DMS 273 (cell line): ENCODE measurements around the gene USB1.

Experiments used
- DNase-seq: peaks from one replicate; lab custom pipeline; 2025; ENCODE audit not compliant: unreplicated experiment; lab: John Stamatoyannopoulos, UW

The USB1 gene

DNA sequence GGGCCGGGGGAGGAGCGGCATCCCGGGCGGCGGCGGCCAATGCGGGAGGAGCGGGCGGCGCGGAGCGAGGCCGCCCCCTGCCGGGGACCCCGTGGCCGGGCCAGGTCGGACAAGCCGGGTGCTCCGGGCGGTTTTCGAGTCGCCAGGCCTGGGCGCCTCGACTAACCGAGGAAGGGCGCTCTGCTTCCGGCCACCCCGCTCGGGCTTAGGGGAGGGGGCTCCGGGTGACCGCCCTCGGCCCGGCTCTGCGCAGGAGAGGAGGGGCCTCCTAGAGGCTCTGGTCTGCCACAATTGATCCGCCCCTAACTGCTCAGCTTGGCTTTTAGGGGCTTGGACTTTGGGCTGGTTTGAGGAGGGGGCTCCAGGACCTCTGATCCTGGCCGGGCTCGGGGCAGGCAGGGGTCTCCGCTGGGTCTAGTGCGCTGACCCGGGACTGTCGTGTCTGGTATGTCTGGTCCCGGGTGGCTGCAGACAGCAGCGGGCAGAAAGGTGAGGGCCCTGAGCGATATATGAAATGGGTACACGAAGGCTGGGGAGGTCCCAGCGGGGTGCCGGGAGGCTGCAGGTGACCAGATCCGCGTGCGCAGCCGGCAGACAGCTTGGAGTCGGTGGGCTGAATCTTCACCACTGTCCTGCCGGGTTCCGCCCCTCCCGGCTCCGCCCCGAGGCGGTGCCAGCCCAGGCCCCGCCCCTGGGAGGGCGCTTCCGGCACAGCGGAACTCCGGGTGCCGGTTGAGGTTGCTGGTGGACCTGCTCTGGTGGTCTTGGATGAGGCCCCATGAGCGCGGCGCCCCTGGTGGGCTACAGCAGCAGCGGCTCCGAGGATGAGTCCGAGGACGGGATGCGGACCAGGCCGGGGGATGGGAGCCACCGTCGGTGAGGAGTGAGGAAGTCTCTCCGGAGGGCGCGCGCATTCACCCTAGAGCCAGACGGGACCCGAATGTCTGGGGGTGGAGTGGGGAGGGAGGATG lies at the start of gene USB1:
USB1 (plus strand) TSS at position 702 of the 971 bp plus-strand sequence; CDS start at position 779, 77 bp downstream.
- DNase-seq = peak; percentile 94

DNA sequence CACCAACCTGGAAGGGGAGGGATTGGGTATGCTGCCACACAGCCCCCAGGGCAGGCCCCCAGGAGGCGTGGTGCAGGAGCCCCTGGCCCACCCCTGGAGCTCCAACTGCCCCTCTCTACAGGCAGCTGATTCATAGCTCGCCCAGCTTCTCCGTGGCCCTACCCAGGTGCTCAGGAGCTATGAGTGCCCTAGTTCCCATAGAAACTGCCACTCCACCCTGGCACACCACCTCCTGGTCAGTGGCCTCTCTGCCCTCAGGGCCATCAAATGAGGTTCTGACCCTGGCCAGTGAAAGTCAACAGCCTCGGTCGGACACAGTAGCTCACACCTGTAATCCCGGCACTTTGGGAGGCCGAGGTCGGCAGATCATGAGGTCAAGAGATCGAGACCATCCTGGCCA lies 48.3 kb upstream of the USB1 start:
- DNase-seq = no peak

- no peak for DNase-seq
Measured at GRCh38 chr16:57953857-57954256, 47.4 kb upstream of the USB1 start.

- peak; percentile 31 for DNase-seq
Measured at GRCh38 chr16:57955572-57956188, 45.5 kb upstream of the USB1 start.

GRCh38 chr16:57956270-57956808 lies 44.9 kb upstream of the USB1 start:
- DNase-seq = no peak

DNA sequence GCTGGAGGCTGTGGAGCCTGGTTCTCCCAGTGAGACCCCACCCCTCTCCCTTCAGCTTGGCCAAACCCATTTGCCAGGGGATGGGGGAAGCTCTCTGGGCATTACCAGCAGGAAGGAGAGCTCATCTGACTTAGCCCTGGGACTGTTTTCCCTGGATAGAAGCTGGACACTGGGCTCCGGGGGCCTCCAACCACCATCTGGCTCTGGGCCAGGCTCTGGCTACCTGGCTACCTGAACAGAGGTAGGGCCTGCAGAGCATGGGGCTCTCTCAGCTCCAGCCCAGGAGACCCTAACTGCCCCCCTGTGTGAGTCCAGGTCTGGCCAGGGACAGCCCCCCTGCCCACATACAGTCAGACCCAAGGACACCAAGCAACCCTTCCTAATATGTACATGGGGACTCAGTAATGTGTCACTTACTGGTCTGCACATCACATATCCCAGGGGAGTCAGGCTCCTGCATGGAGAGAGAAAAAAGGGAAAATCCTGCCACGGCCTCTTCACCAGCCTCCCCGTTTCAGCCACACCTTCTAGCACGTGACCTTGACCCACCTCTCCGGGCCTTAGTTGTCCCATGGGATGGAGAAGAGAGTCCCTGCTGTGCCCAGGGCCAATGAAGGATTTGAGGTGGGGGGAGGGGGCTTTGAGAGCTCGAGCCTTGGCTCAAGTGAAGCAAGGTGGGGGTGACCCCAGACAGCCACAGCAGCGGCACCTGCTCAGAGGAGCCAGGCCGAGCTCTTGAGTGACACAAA lies 44.1 kb upstream of the USB1 start:
- no peak for DNase-seq

DNA sequence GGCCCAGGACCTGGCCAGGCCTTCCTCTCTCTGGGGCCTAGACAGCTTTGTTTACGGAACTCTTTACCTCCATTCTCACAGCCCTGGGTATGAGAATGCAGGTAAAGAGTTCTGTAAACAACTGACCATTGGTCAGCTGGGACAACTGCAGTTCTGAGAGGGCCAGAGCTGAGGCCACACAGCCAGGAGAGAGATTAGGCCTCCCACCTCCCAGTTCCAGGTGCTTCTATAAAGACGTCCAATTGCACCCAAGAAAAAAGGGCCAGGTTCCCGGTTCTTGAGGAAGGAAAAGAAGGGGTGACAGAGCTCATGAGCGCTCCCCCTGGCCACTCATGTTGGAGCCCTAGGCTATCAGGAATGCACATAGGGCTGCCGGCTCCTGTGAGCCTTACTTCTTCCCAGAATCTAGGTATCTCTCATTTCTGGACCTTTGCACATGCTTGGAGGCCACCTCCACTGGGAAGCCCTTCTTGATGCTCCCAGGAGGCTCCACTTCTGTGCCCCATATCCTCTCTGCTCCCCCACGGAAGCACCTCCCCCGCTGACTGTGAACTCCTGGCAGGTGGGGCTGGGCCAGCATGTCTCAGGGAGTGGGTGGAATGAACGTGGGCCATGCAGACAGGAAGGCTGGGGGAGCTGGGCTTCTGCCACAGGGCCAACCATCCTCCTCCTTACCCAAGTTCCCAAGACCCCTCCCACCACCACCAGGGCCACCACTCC lies 43.4 kb upstream of the USB1 start:
- no peak for DNase-seq

DNA sequence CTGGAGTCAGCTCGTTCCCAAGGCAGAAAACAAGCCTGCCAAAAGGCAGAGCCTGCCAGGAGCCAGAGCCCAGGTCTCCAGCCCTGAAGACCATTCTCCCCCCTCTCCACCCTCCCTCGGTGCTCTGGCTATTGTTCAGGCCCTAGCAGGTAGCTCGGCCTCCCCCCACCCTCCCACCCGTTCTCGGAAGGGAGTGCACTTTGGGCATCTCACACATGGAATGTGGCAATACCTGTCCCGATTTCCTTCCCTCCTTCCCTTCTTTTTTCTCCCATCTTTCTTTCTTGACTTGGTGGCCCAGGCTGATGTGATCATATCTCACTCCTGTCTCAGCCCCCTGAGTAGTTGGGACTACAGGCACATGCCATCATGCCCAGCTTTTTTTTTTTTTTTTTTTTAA lies 42.7 kb upstream of the USB1 start:
- no peak for DNase-seq

- no peak for DNase-seq
Measured at GRCh38 chr16:57959121-57959520, 42.1 kb upstream of the USB1 start.

DNA sequence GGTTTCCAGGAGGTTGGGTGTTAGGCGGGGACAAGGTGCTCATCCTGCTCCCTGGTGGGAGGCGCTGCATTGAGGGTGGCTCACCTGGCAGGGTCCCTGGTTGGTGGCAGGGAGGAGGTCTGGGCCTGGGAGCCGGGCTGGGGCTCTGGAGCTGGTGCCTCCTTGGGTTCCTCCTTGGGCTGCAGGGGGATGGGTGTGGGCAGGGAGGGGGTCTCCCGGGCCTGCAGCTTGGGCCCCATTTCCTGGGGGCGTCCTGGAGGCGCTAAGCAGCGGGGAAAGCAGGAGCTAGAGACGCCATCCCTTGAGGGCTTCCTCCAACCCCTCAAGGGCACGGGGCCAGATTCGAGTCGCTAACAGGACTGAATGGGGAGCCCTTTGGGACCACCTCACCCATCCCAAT lies 41.4 kb upstream of the USB1 start:
- no peak for DNase-seq

DNA sequence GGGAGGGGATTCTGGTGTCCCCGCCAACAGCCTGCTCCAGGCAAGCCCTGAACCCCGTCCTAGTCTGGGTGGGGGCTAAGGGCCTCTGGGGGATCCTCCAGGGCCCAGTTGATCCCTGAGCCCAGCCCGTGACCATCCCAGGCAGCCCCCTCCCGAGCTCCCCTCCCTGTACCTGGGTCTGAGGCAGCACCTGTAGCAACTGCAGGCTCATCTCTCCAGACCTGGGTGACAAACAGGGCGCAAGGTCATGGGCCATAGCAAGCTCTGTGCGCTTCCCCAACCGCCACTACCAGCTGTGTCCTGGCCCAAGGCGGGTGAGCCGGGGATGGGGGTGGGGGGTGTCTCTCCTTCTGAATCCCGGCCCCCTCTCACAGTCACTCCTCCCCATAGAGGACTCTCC lies 40.9 kb upstream of the USB1 start:
- DNase-seq = no peak

GRCh38 chr16:57960826-57961472 lies 40.3 kb upstream of the USB1 start:
- no peak for DNase-seq

DNA sequence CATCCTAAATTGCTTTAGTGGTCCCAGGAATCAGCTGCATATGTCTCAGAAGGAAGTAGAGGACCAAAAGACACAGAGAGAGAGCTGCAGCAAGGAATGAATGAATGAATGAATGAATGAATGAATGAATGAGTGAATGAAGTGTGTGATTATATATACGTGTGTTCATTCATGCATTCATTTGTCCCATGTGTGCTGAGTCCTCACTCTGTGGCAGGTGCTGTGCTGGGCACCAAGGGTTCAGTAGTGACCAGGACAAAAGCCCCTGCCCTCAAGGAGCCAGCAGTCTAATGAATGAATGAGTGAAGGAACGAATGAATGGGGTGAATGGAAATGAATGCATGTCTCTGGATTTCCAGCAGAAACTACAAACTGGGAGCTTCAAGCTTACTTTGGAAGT lies 39.7 kb upstream of the USB1 start:
- no peak for DNase-seq

DNA sequence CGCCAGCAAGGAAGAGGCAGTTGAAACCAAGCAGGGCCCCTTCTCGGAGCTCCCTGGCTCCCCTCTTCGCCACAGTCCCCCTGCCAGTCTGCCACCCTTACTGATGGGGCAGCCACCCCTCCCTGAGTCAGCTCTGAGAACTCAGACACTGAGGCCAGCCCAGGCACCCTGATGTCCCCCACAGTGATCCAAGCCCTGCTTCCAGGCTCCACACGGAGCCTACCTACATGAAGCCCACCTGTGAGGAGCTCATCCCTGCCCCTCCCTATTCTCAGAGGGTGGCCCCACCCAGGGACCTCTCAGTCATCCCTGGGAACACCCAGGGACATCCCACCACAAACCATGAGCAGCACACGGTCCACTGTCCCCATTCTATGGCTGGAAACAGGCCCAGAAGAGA lies 39.2 kb upstream of the USB1 start:
- DNase-seq = no peak

DNA sequence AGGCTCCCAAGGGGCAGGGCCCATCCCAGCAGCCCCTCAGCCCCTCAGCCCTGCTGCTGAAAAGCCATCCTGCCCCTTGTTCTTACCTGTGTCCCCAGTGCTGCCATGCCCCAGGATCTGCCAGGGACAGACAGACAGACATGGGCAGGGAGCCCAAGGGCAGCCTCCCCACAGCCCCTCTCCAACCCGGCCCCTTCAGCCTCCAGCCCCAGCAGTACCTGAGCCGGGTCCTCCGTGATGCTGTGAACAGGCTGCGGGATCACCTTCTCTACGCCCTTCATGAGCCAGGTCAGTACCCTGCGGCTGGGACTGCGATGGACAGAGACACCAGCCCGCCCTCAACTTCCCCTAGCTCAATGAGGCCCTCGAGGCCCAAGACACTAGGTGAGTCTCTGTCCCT lies 38.5 kb upstream of the USB1 start:
- no peak for DNase-seq

GRCh38 chr16:57964157-57964700 lies 37.0 kb upstream of the USB1 start:
- no peak for DNase-seq

GRCh38 chr16:57966204-57966771 lies 34.9 kb upstream of the USB1 start:
- no peak for DNase-seq

GRCh38 chr16:57966986-57967385 lies 34.2 kb upstream of the USB1 start:
- DNase-seq = no peak

- DNase-seq = no peak
Measured at GRCh38 chr16:57967916-57968315, 33.3 kb upstream of the USB1 start.
